Measurements from ENCODE around the gene METTL21C.

METTL21C gene

DNA sequence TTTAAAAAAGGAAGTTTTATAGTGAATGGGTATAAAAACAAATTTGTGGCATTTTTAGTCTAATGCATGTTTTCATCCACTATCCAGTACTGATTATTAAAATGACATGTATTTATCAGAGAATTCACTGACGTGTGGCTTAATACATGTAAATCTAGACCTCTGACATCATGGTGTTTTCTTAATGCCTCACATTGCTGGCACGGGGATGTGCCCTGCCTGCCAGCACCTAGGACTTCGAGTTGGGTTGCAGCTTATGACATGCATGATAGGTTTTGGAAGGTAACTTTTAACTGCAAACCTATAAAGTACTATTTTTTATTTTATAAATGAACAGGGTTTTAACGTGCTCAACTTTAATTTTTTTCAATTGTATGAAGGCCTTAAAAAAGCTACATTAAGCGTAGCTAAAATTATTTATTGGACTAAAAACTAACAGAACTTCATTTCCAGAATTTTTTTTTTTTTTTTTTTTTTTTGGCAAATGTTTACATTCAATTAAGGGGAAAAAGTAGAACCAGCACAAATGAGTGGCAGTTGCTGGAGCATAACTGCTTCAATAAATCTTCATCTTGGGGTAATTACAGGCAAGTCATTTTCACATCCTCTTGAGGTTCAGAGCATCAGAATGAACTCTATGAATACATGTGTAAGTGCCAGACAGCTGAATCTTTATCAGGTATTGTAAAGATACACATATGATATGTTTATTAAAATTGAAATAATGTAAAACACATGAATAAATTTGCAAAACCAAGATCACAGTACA, 16.3 kb downstream of the METTL21C start:
- no peaks in the 10 kb centered on the region for H4K20me1 ChIP-seq (ENCODE audit: insufficient read depth, low read length)
- no peak overlapping the region for H3K27ac ChIP-seq (ENCODE audit: low read length)
- no peak overlapping the region for H3K4me2 ChIP-seq (ENCODE audit: insufficient read depth, low read length)
- no peaks in the 10 kb centered on the region for H3K27me3 ChIP-seq (ENCODE audit: insufficient read depth, low read length, poor library complexity)
- H3K4me1 ChIP-seq (ENCODE audit: insufficient read depth, low read length): no peaks in the 10 kb centered on the region
- ATAC-seq (ENCODE audit: insufficient read depth, low read depth): no peak
- H3K36me3 ChIP-seq (ENCODE audit: insufficient read depth, low read length): peaks cover 57% of the 10 kb centered on the region
- H2AFZ ChIP-seq (ENCODE audit: low read depth, low read length): no peak overlapping the region
- H3K4me3 ChIP-seq (ENCODE audit: low read depth in 1 of 2, low read length in 2 of 2): no peak overlapping the region
- DNase-seq: no peak
- H3K79me2 ChIP-seq (ENCODE audit: insufficient read depth, low read length): no peaks in the 10 kb centered on the region
- no peak overlapping the region for H3K9ac ChIP-seq (ENCODE audit: low read depth, low read length)
- no peaks in the 10 kb centered on the region for H3K9me3 ChIP-seq (ENCODE audit: insufficient read depth, low read length, severe bottlenecking)
- TF ChIP-seq, protein P1, sequence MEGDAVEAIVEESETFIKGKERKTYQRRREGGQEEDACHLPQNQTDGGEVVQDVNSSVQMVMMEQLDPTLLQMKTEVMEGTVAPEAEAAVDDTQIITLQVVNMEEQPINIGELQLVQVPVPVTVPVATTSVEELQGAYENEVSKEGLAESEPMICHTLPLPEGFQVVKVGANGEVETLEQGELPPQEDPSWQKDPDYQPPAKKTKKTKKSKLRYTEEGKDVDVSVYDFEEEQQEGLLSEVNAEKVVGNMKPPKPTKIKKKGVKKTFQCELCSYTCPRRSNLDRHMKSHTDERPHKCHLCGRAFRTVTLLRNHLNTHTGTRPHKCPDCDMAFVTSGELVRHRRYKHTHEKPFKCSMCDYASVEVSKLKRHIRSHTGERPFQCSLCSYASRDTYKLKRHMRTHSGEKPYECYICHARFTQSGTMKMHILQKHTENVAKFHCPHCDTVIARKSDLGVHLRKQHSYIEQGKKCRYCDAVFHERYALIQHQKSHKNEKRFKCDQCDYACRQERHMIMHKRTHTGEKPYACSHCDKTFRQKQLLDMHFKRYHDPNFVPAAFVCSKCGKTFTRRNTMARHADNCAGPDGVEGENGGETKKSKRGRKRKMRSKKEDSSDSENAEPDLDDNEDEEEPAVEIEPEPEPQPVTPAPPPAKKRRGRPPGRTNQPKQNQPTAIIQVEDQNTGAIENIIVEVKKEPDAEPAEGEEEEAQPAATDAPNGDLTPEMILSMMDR (IDR thresholded peaks at IDR 0.05; ENCODE audit: borderline replicate concordance, extremely low read depth, low read length, poor library complexity, severe bottlenecking): no peak
- no peak for TF ChIP-seq EZH2 (IDR thresholded peaks at IDR 0.05; ENCODE audit: borderline replicate concordance, low read depth, low read length, severe bottlenecking)

DNA sequence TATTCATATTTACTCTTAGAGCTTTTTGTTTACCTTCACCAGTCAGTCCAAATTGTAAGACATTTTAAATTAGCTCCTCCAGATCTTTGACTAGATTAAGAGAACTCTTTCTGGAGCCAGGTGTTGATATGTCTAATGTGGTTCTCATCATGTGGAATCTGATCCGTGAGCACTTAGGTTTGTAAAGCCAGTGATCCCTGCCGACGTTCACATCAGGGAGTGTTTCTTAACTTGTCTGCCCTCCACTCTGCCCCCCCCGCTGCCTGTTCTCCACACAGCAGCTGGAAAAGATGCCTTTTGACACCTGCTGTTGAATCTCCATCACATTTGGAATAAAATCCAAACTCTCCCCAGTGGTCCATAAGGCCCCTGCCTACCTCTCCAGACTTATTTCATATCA, 17.7 kb downstream of the METTL21C start:
- Histone ChIP-seq H3K4me3 (ENCODE audit: low read depth in 1 of 2, low read length in 2 of 2) (no peak overlapping the region), H3K9me3 (ENCODE audit: insufficient read depth, low read length, severe bottlenecking) (no peaks in the 10 kb centered on the region), H3K79me2 (ENCODE audit: insufficient read depth, low read length) (no peaks in the 10 kb centered on the region), H4K20me1 (ENCODE audit: insufficient read depth, low read length) (no peaks in the 10 kb centered on the region), H3K27me3 (ENCODE audit: insufficient read depth, low read length, poor library complexity) (no peaks in the 10 kb centered on the region), H3K4me1 (ENCODE audit: insufficient read depth, low read length) (no peaks in the 10 kb centered on the region), H2AFZ (ENCODE audit: low read depth, low read length) (no peak overlapping the region), H3K9ac (ENCODE audit: low read depth, low read length) (no peak overlapping the region), H3K27ac (ENCODE audit: low read length) (no peak overlapping the region), H3K36me3 (ENCODE audit: insufficient read depth, low read length) (peaks cover 71% of the 10 kb centered on the region), H3K4me2 (ENCODE audit: insufficient read depth, low read length) (no peak overlapping the region)
- no peak for DNase-seq
- TF ChIP-seq, protein P1 (IDR thresholded peaks at IDR 0.05; ENCODE audit: borderline replicate concordance, extremely low read depth, low read length, poor library complexity, severe bottlenecking): no peak
- TF ChIP-seq EZH2 (IDR thresholded peaks at IDR 0.05; ENCODE audit: borderline replicate concordance, low read depth, low read length, severe bottlenecking): no peak
- no peak for ATAC-seq (ENCODE audit: insufficient read depth, low read depth)

DNA sequence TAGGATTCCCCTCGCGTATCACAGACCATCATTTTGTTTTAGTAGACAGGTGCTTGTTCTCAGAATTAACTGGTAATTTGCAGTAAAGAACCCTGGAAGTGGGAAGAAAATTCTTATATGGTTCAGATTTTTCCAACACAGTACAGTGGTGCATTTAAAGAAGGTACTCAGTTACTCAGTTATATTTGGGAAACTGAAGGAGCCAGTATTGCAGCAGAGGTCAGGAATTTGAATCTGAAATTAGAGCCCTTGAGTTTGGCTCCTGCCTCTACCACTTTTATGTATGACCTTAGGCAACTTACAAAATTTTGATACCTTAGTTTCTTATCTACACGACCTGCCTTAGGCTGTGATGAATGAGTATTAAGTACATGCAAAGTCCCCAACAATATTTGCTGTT, 19.7 kb downstream of the METTL21C start:
- no peak for TF ChIP-seq EZH2 (IDR thresholded peaks at IDR 0.05; ENCODE audit: borderline replicate concordance, low read depth, low read length, severe bottlenecking)
- TF ChIP-seq, protein P1 (IDR thresholded peaks at IDR 0.05; ENCODE audit: borderline replicate concordance, extremely low read depth, low read length, poor library complexity, severe bottlenecking): no peak
- H2AFZ ChIP-seq (ENCODE audit: low read depth, low read length): no peak overlapping the region
- DNase-seq (no peak), ATAC-seq (ENCODE audit: insufficient read depth, low read depth) (no peak)
- H3K27ac ChIP-seq (ENCODE audit: low read length): no peak overlapping the region
- H3K4me3 ChIP-seq (ENCODE audit: low read depth in 1 of 2, low read length in 2 of 2): no peak overlapping the region
- no peaks in the 10 kb centered on the region for H3K79me2 ChIP-seq (ENCODE audit: insufficient read depth, low read length)
- no peaks in the 10 kb centered on the region for H3K9me3 ChIP-seq (ENCODE audit: insufficient read depth, low read length, severe bottlenecking)
- H3K4me2 ChIP-seq (ENCODE audit: insufficient read depth, low read length): no peak overlapping the region
- no peaks in the 10 kb centered on the region for H3K4me1 ChIP-seq (ENCODE audit: insufficient read depth, low read length)
- H4K20me1 ChIP-seq (ENCODE audit: insufficient read depth, low read length): no peaks in the 10 kb centered on the region
- H3K27me3 ChIP-seq (ENCODE audit: insufficient read depth, low read length, poor library complexity): no peaks in the 10 kb centered on the region
- peaks cover 83% of the 10 kb centered on the region for H3K36me3 ChIP-seq (ENCODE audit: insufficient read depth, low read length)
- no peak overlapping the region for H3K9ac ChIP-seq (ENCODE audit: low read depth, low read length)

Data from DND-41 (cell line).